ENCODE data around the gene ZNF839.
"Not testable (repeated sequence)": the region's sequence is repeated elsewhere in the genome, so short reads cannot be mapped to it uniquely, and the experiment has no call there.

The ZNF839 gene

GRCh38 chr14:102314242-102315011 is 5.1 kb upstream of the ZNF839 start:
- DNase-seq: peak; percentile 72

- DNase-seq: no peak
Measured at GRCh38 chr14:102315121-102315520, 4.4 kb upstream of the ZNF839 start.

- peak; percentile 75 for DNase-seq
Measured at GRCh38 chr14:102316338-102316742, 3.2 kb upstream of the ZNF839 start.

GRCh38 chr14:102316743-102317563 is 2.6 kb upstream of the ZNF839 start:
- peak; percentile 94 for DNase-seq

GRCh38 chr14:102317564-102318248 is 1.8 kb upstream of the ZNF839 start:
- no peak for DNase-seq

GRCh38 chr14:102318781-102319276 is 717 bp upstream of the ZNF839 start:
- no peak for DNase-seq

- no peak for DNase-seq
Measured at GRCh38 chr14:102320033-102320660, 601 bp downstream of the ZNF839 start.

- no peak for DNase-seq
Measured at GRCh38 chr14:102320671-102321455, 1.3 kb downstream of the ZNF839 start.

- no peak for DNase-seq
Measured at GRCh38 chr14:102321456-102322422, 2.2 kb downstream of the ZNF839 start.

GRCh38 chr14:102323102-102323501 is 3.6 kb downstream of the ZNF839 start:
- peak; percentile 33 for DNase-seq

- no peak for DNase-seq
Measured at GRCh38 chr14:102325791-102326345, 6.3 kb downstream of the ZNF839 start.

- no peak for DNase-seq
Measured at GRCh38 chr14:102326583-102326982, 7.0 kb downstream of the ZNF839 start.

- DNase-seq: not testable (repeated sequence)
Measured at GRCh38 chr14:102329381-102329780, 9.8 kb downstream of the ZNF839 start.

- DNase-seq: no peak
Measured at GRCh38 chr14:102330806-102331205, 11.3 kb downstream of the ZNF839 start.

GRCh38 chr14:102333390-102333789 is 13.8 kb downstream of the ZNF839 start:
- no peak for DNase-seq

- DNase-seq: no peak
Measured at GRCh38 chr14:102333795-102334705, 14.5 kb downstream of the ZNF839 start.

GRCh38 chr14:102335163-102335562 is 15.6 kb downstream of the ZNF839 start:
- no peak for DNase-seq

- no peak for DNase-seq
Measured at GRCh38 chr14:102338724-102339123, 19.2 kb downstream of the ZNF839 start.

GRCh38 chr14:102341566-102341965 is 22.0 kb downstream of the ZNF839 start:
- DNase-seq: no peak

Measured in NCI-H2171 (cell line).